GM21528 (cell line): ENCODE measurements around the gene TBX1.

Experiments used
- ATAC-seq: cut with Tn5 transposase; IDR thresholded peaks from one replicate; pipeline ENCODE4 v1.9.1; 2021; ENCODE audit warnings: mild to moderate bottlenecking, moderate library complexity; ENCODE audit not compliant: unreplicated experiment, low FRiP score

The TBX1 gene

DNA sequence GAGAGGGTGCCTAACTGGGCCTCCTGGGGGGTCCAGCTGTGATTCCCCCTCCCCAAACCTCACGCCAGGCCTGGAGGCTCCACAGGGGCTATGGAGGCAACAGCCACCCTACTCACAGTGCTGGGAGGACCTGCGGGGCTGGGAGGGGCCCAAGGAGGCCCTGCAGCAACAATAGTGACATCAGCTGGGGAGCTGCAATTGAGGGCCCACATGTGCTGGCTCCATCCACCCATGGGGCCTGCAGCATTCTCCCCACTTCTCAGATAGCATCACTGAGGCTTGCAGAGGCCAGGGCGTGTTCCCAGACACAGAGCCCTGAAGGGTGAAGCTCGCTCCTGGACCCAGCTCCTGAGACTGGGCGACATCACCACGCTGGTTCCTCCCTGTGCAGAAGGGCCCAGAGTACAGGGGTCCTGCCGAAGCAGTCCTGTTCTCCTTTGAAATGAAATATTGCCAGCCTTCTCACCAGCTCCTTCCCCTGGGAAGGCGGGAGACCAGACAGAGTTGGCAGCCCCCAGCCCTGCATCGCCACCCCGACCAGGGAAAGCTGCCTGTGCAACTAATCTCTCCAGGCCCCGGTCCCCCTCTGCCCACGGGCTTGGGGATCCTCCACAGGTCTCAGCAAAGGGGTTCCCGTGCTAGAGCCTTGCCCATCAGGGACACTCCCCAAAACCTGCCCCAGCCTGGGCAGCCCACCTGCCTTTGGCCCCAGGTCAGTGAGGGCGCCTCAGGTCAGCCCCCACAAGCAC, 8.9 kb upstream of the TBX1 start:
- ATAC-seq, result no peak

DNA sequence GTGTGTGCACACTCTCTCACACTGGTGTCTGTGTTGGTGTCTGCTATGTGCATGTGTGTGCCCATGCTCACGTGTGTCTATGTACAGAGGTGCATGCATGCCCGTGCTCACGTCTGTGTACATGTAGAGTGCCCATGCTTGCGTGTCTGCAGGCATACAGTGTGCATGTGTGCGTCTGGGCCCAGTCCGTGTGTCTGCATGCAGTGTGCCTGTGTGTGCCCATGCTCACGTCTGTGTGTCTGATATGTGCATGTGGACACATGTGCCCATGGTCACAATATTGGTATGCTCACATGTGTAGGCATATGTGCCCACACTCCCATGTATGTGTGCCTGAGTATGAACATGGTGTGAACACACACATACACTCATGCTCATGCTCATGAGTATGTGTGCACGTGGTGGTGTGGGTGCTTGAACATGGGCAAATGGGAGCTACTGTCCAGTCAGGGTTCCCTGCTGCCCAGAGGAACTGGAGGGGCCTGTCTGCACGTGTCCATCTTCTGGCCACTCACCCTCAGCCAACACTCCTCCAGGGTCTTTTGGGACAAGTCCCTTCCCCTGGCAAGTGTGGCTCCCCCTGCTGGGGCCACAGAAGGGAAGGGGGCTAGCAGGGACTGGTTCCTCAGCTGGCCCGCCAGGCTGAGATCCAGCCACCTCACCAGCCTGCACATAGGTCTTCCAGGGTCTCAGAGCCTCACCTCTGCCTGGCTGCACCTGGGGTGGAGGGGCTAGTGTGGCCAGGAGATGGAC, 7.3 kb upstream of the TBX1 start:
- ATAC-seq, result no peak

DNA sequence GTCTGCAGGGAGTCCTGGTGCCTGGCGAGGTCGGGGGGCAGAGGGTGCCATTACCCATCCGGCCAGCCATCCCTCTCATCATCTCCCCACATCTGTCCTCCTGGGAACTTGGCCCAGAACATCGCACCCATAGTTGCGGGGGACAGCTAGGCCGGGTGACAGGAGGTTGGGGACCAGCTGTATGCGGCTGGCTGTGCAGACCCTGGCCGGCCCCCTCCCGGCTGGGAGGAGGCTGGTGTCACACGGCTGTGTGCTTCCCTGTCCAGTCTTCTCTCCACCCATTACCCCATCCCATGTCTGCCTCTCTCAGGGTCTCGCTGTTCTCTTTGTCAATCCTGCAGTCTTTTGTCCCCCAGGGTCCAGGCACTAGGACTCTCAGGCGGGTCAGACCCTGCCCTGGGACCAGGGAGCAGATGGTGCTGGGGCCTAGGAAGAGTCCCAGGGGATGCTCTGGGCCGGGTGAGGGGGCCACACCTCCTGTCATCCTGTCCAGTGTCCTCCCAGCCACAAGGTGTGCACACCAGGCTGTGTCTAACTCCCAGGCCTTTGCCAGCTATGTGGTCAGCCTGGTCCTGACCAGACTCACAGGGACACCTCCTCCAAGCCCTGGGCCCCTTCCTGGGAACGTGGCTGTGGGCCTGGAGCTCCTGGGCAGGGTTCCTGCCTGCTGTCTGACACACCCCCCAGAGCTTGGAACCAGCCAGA, 6.4 kb upstream of the TBX1 start:
- ATAC-seq, result no peak

DNA sequence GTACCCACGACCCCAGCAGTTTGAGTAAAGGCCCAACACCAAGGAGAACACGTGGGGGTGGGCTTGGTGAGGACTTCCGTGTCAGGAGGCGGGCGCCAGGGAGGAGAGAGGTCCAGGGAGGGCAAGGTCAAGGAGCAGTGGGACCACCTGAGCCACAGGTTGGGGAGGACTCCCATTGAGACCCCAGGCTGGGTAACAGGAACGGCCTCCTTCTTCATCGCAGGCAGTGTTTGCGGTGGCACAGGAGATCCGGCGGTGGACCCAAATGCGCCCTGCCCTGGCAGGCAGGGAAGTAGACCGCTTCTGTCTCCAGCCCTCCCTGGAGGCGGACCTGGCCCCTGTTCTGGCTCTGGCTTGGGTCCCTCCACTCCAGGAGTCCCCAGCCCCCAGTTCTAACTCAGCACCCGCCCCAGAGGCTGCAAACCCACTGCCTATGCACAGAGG, 5.9 kb upstream of the TBX1 start:
- ATAC-seq, result no peak

DNA sequence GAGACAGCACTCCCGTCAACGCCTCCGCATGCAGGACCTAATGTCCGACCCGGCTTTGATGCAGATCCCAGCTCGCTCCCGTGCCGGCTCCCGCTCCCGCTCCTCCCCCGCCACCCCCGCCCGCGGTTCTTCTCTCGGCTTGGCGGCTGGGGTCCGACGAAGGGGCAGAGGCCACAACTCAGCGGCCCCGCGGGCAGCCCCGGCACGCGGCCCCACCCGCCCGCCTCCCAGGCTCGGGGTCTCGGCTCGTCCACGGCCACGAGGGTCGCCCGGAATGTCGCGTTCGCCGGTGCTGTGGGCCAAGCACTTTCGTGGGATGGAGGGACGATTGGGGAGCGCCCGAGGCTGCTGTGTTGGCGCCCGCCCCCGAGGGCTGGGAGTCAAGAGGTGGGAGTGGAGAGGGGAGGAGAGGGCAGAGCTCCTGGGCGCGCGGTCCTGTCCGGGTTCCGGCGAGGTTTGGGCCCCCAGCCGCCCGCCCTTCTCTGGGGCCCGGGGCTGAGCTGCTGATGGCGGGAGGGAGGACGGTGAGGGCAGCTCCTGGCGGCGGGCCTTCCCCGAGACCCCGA, 5.3 kb upstream of the TBX1 start:
- ATAC-seq, result no peak

DNA sequence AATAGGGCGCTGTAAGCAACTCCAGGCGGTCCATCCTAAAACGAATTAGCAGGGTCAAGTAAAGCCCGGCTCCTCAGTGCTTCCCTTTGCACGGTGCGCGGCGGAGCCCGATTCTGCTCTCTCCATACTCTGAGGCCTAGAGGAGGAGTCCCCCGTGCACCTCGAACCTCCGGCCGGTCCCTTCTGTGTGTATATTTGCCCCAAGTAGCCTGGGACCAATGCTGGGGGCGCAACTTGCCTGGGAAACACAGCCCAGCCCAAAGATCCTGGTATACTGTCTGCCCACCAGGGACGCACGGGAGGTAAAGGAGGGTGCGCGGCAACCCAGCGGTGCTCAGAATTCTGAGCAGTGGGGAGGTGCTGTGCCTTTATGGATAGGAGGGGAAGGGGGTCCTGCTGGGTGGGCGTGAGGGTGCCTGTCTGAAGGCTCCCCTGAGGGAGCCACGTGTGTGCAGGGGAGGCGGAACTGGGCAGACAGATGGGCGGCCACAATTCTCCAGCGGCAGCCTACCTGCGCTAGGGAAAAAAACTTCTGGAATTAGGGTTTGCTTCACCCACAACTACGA, 4.8 kb upstream of the TBX1 start:
- ATAC-seq, result no peak

DNA sequence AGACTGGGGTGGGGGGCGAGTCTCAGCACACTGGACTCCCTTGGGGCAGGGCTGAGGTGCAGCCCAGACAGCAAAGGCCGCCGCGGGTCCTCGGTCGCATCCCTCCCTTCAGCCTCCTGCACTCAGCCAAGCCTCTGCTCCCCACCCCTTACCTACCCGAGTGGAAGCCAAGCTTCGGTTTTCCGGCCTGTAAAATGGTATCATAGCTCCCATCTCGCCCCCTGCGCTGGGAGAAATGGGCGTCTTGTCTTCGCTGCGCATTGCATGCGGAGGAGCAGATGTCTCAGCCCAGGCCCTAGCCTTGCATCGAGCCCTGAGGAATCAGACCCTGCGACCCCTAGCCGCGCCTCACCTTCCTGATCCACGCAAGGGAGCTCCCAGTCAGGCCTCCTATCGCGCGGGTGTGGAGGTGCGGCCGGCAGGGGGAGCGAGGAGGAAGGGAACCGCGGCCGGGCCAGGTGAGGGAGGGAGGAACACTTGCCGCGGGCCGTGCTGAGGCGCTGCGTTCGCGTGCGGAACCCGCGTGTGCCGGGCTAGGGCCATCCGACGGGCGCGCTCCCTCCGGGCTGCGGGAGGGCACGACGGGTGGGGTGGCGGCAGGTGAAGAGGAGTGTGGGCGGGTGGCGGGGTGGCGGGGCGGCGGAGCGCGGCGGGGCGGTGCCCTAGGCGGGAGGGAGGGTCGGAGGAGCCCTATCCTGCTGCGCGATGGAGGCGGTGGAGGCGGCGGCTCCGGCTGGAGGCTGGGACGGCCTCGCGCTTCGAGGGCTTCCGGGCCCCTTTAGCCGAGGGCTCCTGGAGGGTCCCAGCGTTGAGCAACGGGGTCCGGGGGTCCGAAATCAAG, 4.1 kb upstream of the TBX1 start:
- no peak for ATAC-seq

DNA sequence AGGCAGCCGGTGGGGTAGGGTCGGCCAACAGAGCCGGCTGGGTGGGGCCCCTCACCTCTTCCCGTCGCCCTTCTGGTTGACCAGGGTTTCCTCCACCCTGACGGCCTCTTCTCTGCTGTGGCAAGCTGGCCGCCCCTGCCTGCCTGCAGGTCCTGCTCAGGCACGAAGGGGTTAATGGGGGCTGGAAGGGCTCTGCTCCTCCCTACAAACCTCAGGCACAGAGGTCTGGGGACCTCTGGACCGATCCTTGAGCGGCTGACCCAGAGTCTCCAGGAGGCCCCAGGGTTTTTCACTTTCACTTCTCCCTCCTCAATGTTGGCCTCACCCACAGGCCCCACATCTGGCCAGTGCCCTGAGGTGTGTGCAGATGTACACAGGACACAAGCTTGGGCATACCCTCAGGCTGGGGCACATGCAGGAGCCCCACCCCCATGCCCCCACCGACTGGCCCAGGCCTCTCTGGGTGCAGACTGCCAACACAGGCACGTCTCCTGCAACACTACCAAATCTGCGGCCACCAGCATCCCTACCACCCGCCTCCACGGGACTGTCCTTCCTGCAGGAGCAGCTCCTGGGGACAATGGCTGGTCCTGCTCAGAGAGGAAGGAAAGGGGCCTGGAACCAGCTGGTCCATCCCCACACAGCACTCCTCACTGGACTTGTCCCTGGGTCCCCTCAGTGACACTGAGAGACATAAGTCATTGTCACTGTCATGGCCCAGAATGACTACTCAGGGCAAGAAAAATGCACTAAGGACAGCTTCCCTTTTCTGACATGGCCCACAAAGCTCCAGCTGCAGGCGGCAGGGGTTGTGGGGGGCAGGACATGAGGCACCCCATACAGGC, 3.2 kb upstream of the TBX1 start:
- no peak for ATAC-seq

DNA sequence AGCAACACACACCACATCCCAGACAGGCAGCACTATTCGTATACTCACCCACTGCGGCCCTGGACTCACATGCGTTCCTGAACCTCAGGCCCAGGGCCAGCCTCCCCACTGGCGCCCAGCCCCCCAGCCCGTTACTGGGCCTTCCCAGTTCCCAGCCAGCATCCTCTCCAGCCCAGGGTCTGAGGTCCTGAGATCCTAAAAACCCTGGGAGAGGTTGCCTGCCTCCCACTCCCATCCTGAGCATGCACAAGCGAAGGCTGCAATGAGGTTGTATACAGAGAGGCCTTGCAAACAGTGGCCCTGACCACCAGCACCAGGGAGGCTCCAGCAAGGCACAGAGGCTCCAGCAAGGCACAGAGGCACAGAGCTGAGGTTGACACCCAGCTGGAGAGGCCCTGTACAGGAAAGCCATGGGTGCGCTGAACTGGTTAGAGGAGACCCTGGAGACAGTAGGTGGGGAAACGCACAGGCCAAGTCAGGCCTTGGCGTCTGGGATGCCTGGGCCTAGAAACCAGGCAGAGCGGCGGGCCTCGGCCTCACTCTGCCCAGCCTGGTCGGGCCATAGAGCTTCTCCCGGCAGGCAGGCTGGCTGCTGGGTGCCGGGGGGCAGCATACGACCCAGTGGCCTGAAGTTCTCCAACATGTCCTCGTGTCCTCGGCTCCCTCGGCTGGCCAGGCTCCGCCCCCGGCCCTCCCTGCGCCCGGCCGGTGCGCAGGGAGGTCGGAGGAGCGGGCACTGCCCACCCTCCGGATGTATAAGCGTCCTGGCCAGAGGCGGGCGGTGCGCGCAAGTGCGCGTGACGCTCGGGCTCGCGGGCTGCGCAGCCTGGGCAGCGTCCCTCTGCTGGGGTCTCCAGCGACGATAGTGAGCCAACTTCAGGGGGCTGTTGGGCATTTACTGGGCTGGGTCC, 2.3 kb upstream of the TBX1 start:
- ATAC-seq, result no peak

DNA sequence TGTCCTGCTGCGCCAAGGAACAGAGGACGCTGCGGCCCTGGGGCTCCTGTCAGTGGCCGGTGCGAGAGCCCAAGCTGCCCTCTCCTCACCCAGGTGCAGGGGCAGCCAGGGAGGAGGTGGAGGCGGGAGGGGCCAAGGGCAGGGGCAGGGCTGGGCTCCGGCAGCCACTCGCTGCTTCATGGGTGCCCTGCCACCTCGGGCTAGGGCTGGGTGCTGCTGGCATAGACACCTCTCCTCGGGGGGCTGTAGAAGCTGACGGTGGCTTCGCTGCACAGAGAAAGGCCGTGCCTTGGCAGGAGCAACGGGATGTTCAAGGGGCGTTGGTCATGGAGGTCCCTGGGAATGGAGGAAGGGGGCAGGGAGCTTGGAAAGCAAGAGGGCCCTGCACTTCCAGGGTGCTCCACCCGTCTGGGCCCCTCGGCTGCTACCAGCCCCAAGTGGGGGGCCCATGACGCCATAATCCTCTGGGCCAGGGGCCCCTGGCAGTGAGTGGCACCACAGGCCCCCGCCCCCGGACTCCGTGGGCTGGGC, 1.6 kb upstream of the TBX1 start:
- ATAC-seq, result no peak

DNA sequence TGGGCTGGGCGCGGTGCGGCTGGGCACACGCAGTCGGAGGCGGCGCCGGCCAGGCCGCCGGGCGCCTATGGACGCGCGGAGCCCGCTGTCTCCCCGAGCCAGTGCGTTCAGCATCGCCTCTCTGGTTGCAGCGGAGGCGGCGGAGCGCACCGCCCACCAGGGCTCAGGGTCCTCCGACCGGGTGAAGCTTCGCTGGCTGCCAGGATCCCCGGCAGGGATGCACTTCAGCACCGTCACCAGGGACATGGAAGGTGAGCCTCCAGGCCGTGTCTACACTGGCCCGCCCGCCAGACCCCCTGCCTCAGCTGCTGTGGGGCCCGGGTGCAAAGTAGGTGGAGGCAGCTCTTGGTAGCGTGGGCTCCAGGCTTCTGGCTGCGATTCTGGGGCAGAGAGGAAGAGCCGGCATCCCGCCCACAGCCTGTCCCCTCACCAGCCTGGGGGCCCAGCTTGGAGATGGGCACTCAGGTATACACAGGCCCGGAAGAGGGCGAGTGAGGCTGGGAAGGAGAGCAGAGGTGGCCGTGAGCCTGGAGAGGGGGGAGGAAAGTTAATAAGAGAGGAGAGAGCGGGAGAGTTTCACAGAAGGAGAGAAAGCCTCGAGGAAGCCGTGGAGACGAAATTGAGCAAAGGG, 1.0 kb upstream of the TBX1 start:
- ATAC-seq, result no peak

DNA sequence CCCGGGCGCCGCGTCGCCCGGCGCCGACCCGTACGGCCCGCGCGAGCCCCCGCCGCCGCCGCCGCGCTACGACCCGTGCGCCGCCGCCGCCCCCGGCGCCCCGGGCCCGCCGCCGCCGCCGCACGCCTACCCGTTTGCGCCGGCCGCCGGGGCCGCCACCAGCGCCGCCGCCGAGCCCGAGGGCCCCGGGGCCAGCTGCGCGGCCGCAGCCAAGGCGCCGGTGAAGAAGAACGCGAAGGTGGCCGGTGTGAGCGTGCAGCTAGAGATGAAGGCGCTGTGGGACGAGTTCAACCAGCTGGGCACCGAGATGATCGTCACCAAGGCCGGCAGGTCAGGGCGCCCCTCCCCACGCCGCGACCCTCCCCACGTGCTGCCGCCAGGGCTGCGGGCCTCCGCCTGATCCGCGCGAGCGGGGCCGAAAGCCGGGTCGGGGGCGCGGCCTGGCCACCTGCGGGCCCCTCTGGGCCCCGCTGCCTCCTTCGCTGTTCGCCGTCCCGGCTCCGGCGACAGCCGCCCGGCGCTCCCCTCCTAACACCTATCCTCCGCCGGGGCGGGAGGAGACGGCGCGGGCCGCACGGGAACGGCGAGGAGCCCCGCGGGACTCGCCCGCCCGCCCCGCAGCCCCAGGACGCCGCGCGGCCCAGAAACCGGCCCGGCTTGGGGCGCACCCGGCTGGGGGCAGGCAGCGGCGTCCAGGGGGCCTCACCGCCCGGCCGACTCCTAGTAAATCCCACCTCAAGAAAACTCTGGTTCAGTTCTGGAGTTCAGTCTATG, 560 bp downstream of the TBX1 start:
- no peak for ATAC-seq

DNA sequence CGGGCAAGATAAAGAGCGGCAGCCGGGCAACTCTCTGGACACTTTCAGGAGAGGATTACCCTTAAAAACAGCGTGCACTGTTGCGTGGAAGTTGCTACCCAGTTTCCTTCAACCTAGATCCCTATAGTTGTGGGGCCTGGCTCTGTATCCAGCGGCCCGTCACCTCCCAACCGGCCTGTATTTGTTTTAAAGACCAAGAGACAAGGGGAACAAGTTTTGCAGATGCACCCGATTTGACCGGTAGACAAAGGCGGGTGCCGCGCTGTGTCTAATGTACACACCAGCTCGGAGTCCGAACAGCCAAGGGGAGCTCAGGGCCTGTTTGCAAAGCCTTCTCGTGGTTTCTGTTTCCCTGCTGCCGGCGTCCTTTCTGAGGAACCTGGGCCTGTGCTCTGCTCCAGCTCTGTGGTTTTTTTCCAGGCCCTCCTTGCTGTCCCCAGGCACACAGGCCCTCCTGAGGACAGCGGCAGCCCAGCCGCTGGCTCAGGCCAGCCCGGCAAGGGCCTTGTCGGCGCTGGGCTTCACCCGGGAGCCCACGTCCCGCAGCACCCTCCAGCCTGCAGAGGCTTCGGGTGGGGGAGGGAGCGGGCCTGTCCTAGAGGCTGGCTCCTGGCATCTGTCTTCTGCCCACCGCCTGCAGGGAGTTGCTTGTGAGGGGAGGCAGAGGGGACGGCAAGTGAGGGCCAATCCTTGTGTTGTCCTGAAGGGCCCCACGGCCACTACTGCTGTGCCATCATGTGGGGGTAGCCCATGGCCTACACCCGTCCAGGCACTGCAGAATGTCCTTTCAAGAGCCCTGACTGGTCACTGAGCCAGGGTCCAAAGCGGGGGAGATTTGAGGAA, 1.4 kb downstream of the TBX1 start:
- no peak for ATAC-seq

DNA sequence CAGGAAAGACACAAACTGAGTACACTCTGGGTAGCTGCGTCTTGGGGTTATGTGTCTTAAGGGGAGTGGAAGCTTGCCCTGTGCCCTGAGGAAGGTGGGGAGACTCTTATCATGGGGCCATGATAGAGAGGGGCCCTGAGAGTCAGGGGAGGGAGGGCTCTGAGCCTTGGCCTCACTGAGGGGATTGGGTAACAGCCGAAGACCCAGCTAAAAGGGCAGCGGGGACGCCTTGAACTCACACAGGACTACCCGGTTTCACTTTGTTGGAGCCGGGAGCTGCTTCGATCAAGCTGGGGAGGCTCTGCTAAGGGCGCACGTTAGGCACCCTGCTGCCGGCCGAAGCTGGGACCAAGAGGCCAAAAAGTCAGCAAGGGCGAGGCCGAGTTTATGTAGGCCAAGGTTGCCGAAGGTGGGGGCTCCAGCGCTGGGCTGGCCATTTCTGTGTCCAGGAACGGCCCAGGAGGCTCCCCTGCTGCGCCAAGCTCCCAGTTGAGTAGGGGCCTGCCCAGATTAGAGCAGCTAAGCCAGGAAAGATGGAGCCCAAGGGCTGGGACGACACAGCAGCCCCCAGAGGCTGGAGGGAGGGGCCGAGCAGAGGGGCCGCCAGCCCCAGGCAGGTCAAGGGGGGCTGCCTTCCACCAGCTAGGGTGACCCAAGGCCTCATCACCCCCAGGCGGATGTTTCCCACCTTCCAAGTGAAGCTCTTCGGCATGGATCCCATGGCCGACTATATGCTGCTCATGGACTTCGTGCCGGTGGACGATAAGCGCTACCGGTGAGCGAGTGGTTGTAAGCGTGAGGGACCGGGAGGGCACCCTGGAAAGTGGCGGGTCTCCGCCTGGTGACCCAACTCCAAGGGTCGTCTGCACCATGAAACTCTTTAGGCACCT, 2.2 kb downstream of the TBX1 start:
- no peak for ATAC-seq
